Measurements from ENCODE around the gene CSTPP1.
"Not testable (repeated sequence)": the region's sequence is repeated elsewhere in the genome, so short reads cannot be mapped to it uniquely, and the experiment has no call there.

The CSTPP1 gene

GRCh38 chr11:46991391-46991790, 54.8 kb downstream of the CSTPP1 start:
- DNase-seq (ENCODE audit: low read depth), result no peak

GRCh38 chr11:46992386-46992785, 55.8 kb downstream of the CSTPP1 start:
- not testable (repeated sequence) for DNase-seq (ENCODE audit: low read depth)

- not testable (repeated sequence) for DNase-seq (ENCODE audit: low read depth)
These were observed 61.2 kb downstream of the CSTPP1 start for GRCh38 chr11:46997796-46998195.

GRCh38 chr11:46999217-46999616, 62.7 kb downstream of the CSTPP1 start:
- DNase-seq (ENCODE audit: low read depth), result no peak

- no peak for DNase-seq (ENCODE audit: low read depth)
These were observed 63.5 kb downstream of the CSTPP1 start for GRCh38 chr11:47000033-47000432.

- no peak for DNase-seq (ENCODE audit: low read depth)
These were observed 65.2 kb downstream of the CSTPP1 start for GRCh38 chr11:47001781-47002181.

GRCh38 chr11:47002390-47002789, 65.8 kb downstream of the CSTPP1 start:
- no peak for DNase-seq (ENCODE audit: low read depth)

GRCh38 chr11:47003180-47003877, 66.8 kb downstream of the CSTPP1 start:
- no peak for DNase-seq (ENCODE audit: low read depth)

- DNase-seq (ENCODE audit: low read depth), result peak; percentile 26
These were observed 68.1 kb downstream of the CSTPP1 start for GRCh38 chr11:47004595-47005033.

- no peak for DNase-seq (ENCODE audit: low read depth)
These were observed 68.9 kb downstream of the CSTPP1 start for GRCh38 chr11:47005441-47005840.

GRCh38 chr11:47007579-47007978, 71.0 kb downstream of the CSTPP1 start:
- DNase-seq (ENCODE audit: low read depth), result no peak

GRCh38 chr11:47010179-47010578, 73.6 kb downstream of the CSTPP1 start:
- DNase-seq (ENCODE audit: low read depth), result no peak

GRCh38 chr11:47014097-47014496, 77.5 kb downstream of the CSTPP1 start:
- DNase-seq (ENCODE audit: low read depth), result no peak

GRCh38 chr11:47018637-47019036, 82.1 kb downstream of the CSTPP1 start:
- DNase-seq (ENCODE audit: low read depth), result no peak

GRCh38 chr11:47020793-47021526, 84.4 kb downstream of the CSTPP1 start:
- no peak for DNase-seq (ENCODE audit: low read depth)

- DNase-seq (ENCODE audit: low read depth), result no peak
These were observed 84.9 kb downstream of the CSTPP1 start for GRCh38 chr11:47021527-47021818.

GRCh38 chr11:47021965-47022364, 85.4 kb downstream of the CSTPP1 start:
- DNase-seq (ENCODE audit: low read depth), result no peak

- DNase-seq (ENCODE audit: low read depth), result no peak
These were observed 91.9 kb downstream of the CSTPP1 start for GRCh38 chr11:47028195-47029093.

GRCh38 chr11:47033439-47033838, 96.9 kb downstream of the CSTPP1 start:
- DNase-seq (ENCODE audit: low read depth), result no peak

- no peak for DNase-seq (ENCODE audit: low read depth)
These were observed 97.5 kb downstream of the CSTPP1 start for GRCh38 chr11:47034091-47034490.

GRCh38 chr11:47035108-47035507, 98.5 kb downstream of the CSTPP1 start:
- no peak for DNase-seq (ENCODE audit: low read depth)

- no peak for DNase-seq (ENCODE audit: low read depth)
These were observed 107.6 kb downstream of the CSTPP1 start for GRCh38 chr11:47044119-47044518.

GRCh38 chr11:47047972-47048371, 111.4 kb downstream of the CSTPP1 start:
- no peak for DNase-seq (ENCODE audit: low read depth)
